AG04450 (cell line): ENCODE data around the gene OTUD5. TPM values are rescaled to one million over a fixed set of nuclear protein-coding genes. Genes with fewer than 3 reads are reported as not detected.
A peak's percentile ranks its signal among the peaks of the same experiment; 100 is the strongest.

ENCODE experiments used
- CTCF ChIA-PET: fragments of 300-600, 350-600 bp; formaldehyde crosslinking; extraction: SDS; loops from one replicate; lab custom pipeline; 2022; ENCODE audit warnings: antibody characterized with exemption, inconsistent platforms; lab: Charles Lee
- POLR2A ChIA-PET: fragments of 350-600 bp; formaldehyde crosslinking; extraction: SDS; loops from one replicate; lab custom pipeline; 2021; ENCODE audit warnings: antibody characterized with exemption, inconsistent platforms; lab: Yijun Ruan, JAX
- DNase-seq: peaks from one replicate; pipeline ENCODE4 v3.0.0-alpha.2; 2011; ENCODE audit warnings: low read depth, low spot score
- H3K27ac ChIP-seq: one replicate; pipeline ENCODE4 v1.5.1; 2012; ENCODE audit warnings: low read depth, low read length, control low read depth
- H3K27me3 ChIP-seq: one replicate; pipeline ENCODE4 v1.6.0; 2012; ENCODE audit warnings: low read length; ENCODE audit not compliant: control insufficient read depth, insufficient read depth
- H3K4me3 ChIP-seq: 2 replicates; pipeline ENCODE4 v1.5.1; 2011; ENCODE audit warnings: mild to moderate bottlenecking, low read depth, low read length, control low read depth
- H3K9me3 ChIP-seq: 2 replicates; pipeline ENCODE4 v1.5.1; 2012; ENCODE audit warnings: low read length; ENCODE audit not compliant: control insufficient read depth, insufficient read depth
- CTCF ChIP-seq: IDR thresholded peaks from 2 replicates; pipeline ENCODE4 v1.5.1; 2011; ENCODE audit warnings: low read depth, low read length, control low read depth, inconsistent platforms
- polyA plus RNA-seq: library from polyadenylated mRNA; depleted of rRNA; stranded (reverse); fragments of >200 nt; gene quantifications from 2 replicates; pipeline ENCODE4 v1.2.3, GENCODE V29; 2011

OTUD5 gene
- polyA plus RNA-seq, 1 experiment = 52.0 TPM

- Histone ChIP-seq H3K9me3 (no peaks in the 10 kb centered on the region; the same call in 1 of the 2 replicates), H3K27ac (no peak within 1 kb of the TSS), H3K4me3 (peak within 1 kb of the TSS; percentile 53), H3K27me3 (no peaks in the 10 kb centered on the region)
- ChIA-PET POLR2A (interaction anchor here (0.6 to 3.1 kb wide), 3 partner anchors 13 to 122 kb away, joined by 3 to 9 read pairs (median 8); partner anchors contain the start of gene TFE3), CTCF (interaction anchor here (0.6 to 1.9 kb wide), 3 partner anchors 12 to 180 kb away, joined by 3 to 12 read pairs (median 4); partner anchors contain the start of gene TFE3)
- DNase-seq = no peak
- no peak for TF ChIP-seq CTCF
Measured at GRCh38 chrX:48971249-48972219, 14.1 kb upstream of the OTUD5 start, which contains the start of gene KCND1. Gene KCND1, minus strand, starts transcription at chrX:48971844. Its CDS starts 1,573 bp downstream, at chrX:48970271.

- Histone ChIP-seq H3K9me3 (no peaks in the 10 kb centered on the region; the same call in 1 of the 2 replicates), H3K27ac (no peak overlapping the region), H3K27me3 (no peaks in the 10 kb centered on the region), H3K4me3 (no peak overlapping the region)
- no peak for TF ChIP-seq CTCF
- no peak for DNase-seq
- CTCF ChIA-PET = no interaction called here
- POLR2A ChIA-PET = no interaction called here
Measured at GRCh38 chrX:48969471-48969870, 12.1 kb upstream of the OTUD5 start.

- DNase-seq = no peak
- H3K9me3 ChIP-seq = no peaks in the 10 kb centered on the region; the same call in 1 of the 2 replicates
- ChIA-PET CTCF (no interaction called here), POLR2A (no interaction called here)
- H3K4me3 ChIP-seq = no peak overlapping the region
- TF ChIP-seq CTCF = no peak
- no peak overlapping the region for H3K27ac ChIP-seq
- no peaks in the 10 kb centered on the region for H3K27me3 ChIP-seq
Measured at GRCh38 chrX:48968377-48968776, 11.0 kb upstream of the OTUD5 start.

- no peak for TF ChIP-seq CTCF
- no peaks in the 10 kb centered on the region for H3K27me3 ChIP-seq
- H3K27ac ChIP-seq = peak overlapping the region; percentile 39
- no peak for DNase-seq
- H3K9me3 ChIP-seq = no peaks in the 10 kb centered on the region; the same call in 1 of the 2 replicates
- ChIA-PET POLR2A (interaction anchor here (0.6 to 0.9 kb wide), 4 partner anchors 8 to 107 kb away, joined by 3 to 4 read pairs (median 4); partner anchors contain the start of genes PQBP1, PRAF2 and TIMM17B), CTCF (no interaction called here)
- H3K4me3 ChIP-seq = no peak overlapping the region
Measured at GRCh38 chrX:48966796-48967579, 9.6 kb upstream of the OTUD5 start.
